ENCODE results near the gene ATP5F1D. TPM values are rescaled to one million over a fixed set of nuclear protein-coding genes. Genes with fewer than 3 reads are reported as not detected.

Gene ATP5F1D
- total and polyA plus RNA-seq, 2 of the 13 experiments (the other 11 are each of a cell fraction or from before 2014, with no cell fraction given) = 39.4 to 78.7 TPM

GRCh38 chr19:1269478-1270212, 28.1 kb downstream of the ATP5F1D start (continued):
- no peak; the same call in 1 of the 2 replicates for TF ChIP-seq KDM2A (CRISPR knock-in tag; IDR thresholded peaks at IDR 0.05; ENCODE audit: borderline replicate concordance, low read depth)
- TF ChIP-seq SP4 (CRISPR knock-in tag; IDR thresholded peaks at IDR 0.05) = no peak
- TF ChIP-seq CREM (IDR thresholded peaks at IDR 0.05) = no peak
- TF ChIP-seq CREM (CRISPR knock-in tag; IDR thresholded peaks at IDR 0.05) = no peak
- TF ChIP-seq JUNB (CRISPR knock-in tag; IDR thresholded peaks at IDR 0.05; ENCODE audit: borderline replicate concordance) = no peak; the same call in 1 of the 2 replicates
- peak; percentile 33 for TF ChIP-seq ZNF883 (CRISPR knock-in tag; IDR thresholded peaks at IDR 0.05; ENCODE audit: not compliant biosample characterization)
- no peak for TF ChIP-seq ZNF124 (CRISPR knock-in tag; IDR thresholded peaks at IDR 0.05)
- TF ChIP-seq RORA (CRISPR knock-in tag; IDR thresholded peaks at IDR 0.05) = no peak
- TF ChIP-seq RXRB (CRISPR knock-in tag; IDR thresholded peaks at IDR 0.05; ENCODE audit: borderline replicate concordance) = no peak
- no peak for TF ChIP-seq ZNF121 (CRISPR knock-in tag; IDR thresholded peaks at IDR 0.05)
- peak; percentile 68 for TF ChIP-seq POLR2AphosphoS2 (IDR thresholded peaks at IDR 0.05; ENCODE audit: low read depth, low read length)
- no peak for TF ChIP-seq SMARCC2 (IDR thresholded peaks at IDR 0.05)
- no peak for TF ChIP-seq PITX1 (CRISPR knock-in tag; IDR thresholded peaks at IDR 0.05)
- TF ChIP-seq LCORL (IDR thresholded peaks at IDR 0.05) = no peak
- TF ChIP-seq LCORL (CRISPR knock-in tag; IDR thresholded peaks at IDR 0.05) = peak; percentile 52; the same call in 1 of the 2 replicates
- no peak for TF ChIP-seq STAG1 (CRISPR knock-in tag; IDR thresholded peaks at IDR 0.05)
- 0 out of 2 replicates have a peak, but pooled peaks have one; percentile 15 for TF ChIP-seq ZZZ3 (CRISPR knock-in tag; IDR thresholded peaks at IDR 0.05; ENCODE audit: borderline replicate concordance)
- TF ChIP-seq ADNP (CRISPR knock-in tag; IDR thresholded peaks at IDR 0.05) = no peak
- TF ChIP-seq HMGA1 (CRISPR knock-in tag; conservative IDR thresholded peaks at IDR 0.05) = no peak
- TF ChIP-seq ZMYM2 (CRISPR knock-in tag; IDR thresholded peaks at IDR 0.05) = no peak
- no peak for TF ChIP-seq SMAD9 (CRISPR knock-in tag; IDR thresholded peaks at IDR 0.05)
- TF ChIP-seq RFX1 (IDR thresholded peaks at IDR 0.05) = no peak
- TF ChIP-seq ZNF264 (CRISPR knock-in tag; IDR thresholded peaks at IDR 0.05) = no peak
- TF ChIP-seq, protein P1, sequence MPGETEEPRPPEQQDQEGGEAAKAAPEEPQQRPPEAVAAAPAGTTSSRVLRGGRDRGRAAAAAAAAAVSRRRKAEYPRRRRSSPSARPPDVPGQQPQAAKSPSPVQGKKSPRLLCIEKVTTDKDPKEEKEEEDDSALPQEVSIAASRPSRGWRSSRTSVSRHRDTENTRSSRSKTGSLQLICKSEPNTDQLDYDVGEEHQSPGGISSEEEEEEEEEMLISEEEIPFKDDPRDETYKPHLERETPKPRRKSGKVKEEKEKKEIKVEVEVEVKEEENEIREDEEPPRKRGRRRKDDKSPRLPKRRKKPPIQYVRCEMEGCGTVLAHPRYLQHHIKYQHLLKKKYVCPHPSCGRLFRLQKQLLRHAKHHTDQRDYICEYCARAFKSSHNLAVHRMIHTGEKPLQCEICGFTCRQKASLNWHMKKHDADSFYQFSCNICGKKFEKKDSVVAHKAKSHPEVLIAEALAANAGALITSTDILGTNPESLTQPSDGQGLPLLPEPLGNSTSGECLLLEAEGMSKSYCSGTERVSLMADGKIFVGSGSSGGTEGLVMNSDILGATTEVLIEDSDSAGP (CRISPR knock-in tag; IDR thresholded peaks at IDR 0.05; ENCODE audit: borderline replicate concordance) = peak; percentile 66
- TF ChIP-seq GZF1 (CRISPR knock-in tag; IDR thresholded peaks at IDR 0.05) = no peak
- no peak for TF ChIP-seq NPAS2 (CRISPR knock-in tag; IDR thresholded peaks at IDR 0.05; ENCODE audit: borderline replicate concordance)
- TF ChIP-seq TCF7L2 (IDR thresholded peaks at IDR 0.05; ENCODE audit: low read depth, low read length) = no peak
- TF ChIP-seq PCBP1 (IDR thresholded peaks at IDR 0.05; ENCODE audit: borderline replicate concordance, low read depth, low read length) = no peak

Data from HepG2 (cell line).